IMR-90 (cell line): ENCODE data around the gene STAT4. TPM values are rescaled to one million over a fixed set of nuclear protein-coding genes. Genes with fewer than 3 reads are reported as not detected.

Experiments used
- ATAC-seq: fragments of 200-7000 bp; cut with Tn5 transposase; 2 replicates; pipeline ENCODE4 v1.9.1; 2020; ENCODE audit warnings: low read depth, mild to moderate bottlenecking, moderate library complexity
- BruUV-seq: library from RNA; stranded (reverse); fragments of 400-500 nt; replicated peaks from 2 replicates; lab custom pipeline; 2021; lab: Mats Ljungman, UMichigan
- CTCF ChIA-PET: fragments of 300-600 bp; formaldehyde crosslinking; extraction: SDS; loops from one replicate; lab custom pipeline; 2021; ENCODE audit warnings: antibody characterized with exemption; lab: Yijun Ruan, JAX
- POLR2A ChIA-PET: fragments of 300-600 bp; sonication (Branson Sonifier 250); formaldehyde crosslinking; loops from one replicate; lab custom pipeline; 2022; ENCODE audit warnings: antibody characterized with exemption; ENCODE audit not compliant: unreplicated experiment; lab: Charles Lee
- DNase-seq: peaks from one replicate; pipeline ENCODE4 v3.0.0; 2013
- H2AFZ ChIP-seq: replicated peaks from 2 replicates; pipeline ENCODE3; 2013; ENCODE audit warnings: low read length, mild to moderate bottlenecking; ENCODE audit not compliant: poor library complexity
- H2AK5ac ChIP-seq: 2 replicates; pipeline ENCODE4 v1.6.1; 2013; ENCODE audit warnings: low read depth, low read length, inconsistent platforms
- H2AK9ac ChIP-seq: replicated peaks from 2 replicates; pipeline ENCODE3; 2013; ENCODE audit warnings: mild to moderate bottlenecking, low read depth, low read length, moderate library complexity; ENCODE audit not compliant: poor library complexity
- H2BK120ac ChIP-seq: 2 replicates; pipeline ENCODE4 v1.6.1; 2013; ENCODE audit warnings: low read depth, low read length, inconsistent platforms
- H2BK15ac ChIP-seq: 3 replicates; pipeline ENCODE4 v1.6.1; 2013; ENCODE audit warnings: low read depth, low read length, inconsistent platforms
- H2BK20ac ChIP-seq: 2 replicates; pipeline ENCODE4 v1.6.1; 2013; ENCODE audit warnings: low read depth, mild to moderate bottlenecking, inconsistent platforms, low read length, moderate library complexity
- H2BK5ac ChIP-seq: 2 replicates; pipeline ENCODE4 v1.6.1; 2013; ENCODE audit warnings: mild to moderate bottlenecking, low read depth, low read length, inconsistent platforms; ENCODE audit not compliant: poor library complexity, severe bottlenecking
- H3K14ac ChIP-seq: replicated peaks from 2 replicates; pipeline ENCODE4 v1.6.1; 2013; ENCODE audit warnings: low read depth, low read length, inconsistent platforms
- H3K18ac ChIP-seq: 2 replicates; pipeline ENCODE4 v1.6.1; 2013; ENCODE audit warnings: low read depth, low read length, control low read depth
- H3K23ac ChIP-seq: 2 replicates; pipeline ENCODE4 v1.6.1; 2013; ENCODE audit warnings: low read depth, low read length, inconsistent platforms
- H3K27ac ChIP-seq: 2 replicates; pipeline ENCODE4 v1.5.1; 2013; ENCODE audit warnings: mild to moderate bottlenecking, control low read depth, low read length; ENCODE audit not compliant: insufficient read depth
- H3K27me3 ChIP-seq: 2 replicates; pipeline ENCODE4 v1.6.1; 2013; ENCODE audit warnings: low read length; ENCODE audit not compliant: control insufficient read depth, insufficient read depth
- H3K36me3 ChIP-seq: 2 replicates; pipeline ENCODE4 v1.6.1; 2013; ENCODE audit warnings: low read length, mixed read lengths; ENCODE audit not compliant: control insufficient read depth, insufficient read depth
- H3K4ac ChIP-seq: 2 replicates; pipeline ENCODE4 v1.6.1; 2013; ENCODE audit warnings: low read depth, low read length, inconsistent platforms
- H3K4me1 ChIP-seq: 2 replicates; pipeline ENCODE4 v1.6.1; 2013; ENCODE audit warnings: low read length, mixed read lengths; ENCODE audit not compliant: control insufficient read depth, insufficient read depth
- H3K4me2 ChIP-seq: 2 replicates; pipeline ENCODE4 v1.6.1; 2013; ENCODE audit warnings: low read depth, mild to moderate bottlenecking, control low read depth, low read length, moderate library complexity
- H3K4me3 ChIP-seq: 2 replicates; pipeline ENCODE4 v1.5.1; 2013; ENCODE audit warnings: low read depth, mild to moderate bottlenecking, control low read depth, low read length, moderate library complexity; ENCODE audit not compliant: insufficient read depth
- H3K56ac ChIP-seq: 2 replicates; pipeline ENCODE4 v1.6.1; 2013; ENCODE audit warnings: low read length, inconsistent platforms; ENCODE audit not compliant: insufficient read depth; ENCODE audit errors: extremely low read depth
- H3K79me1 ChIP-seq, 2 experiments: 2 replicates each; pipeline ENCODE4 v1.6.1; 2013; ENCODE audit warnings: low read length in 2 of 2, inconsistent platforms in 1 of 2, low read depth in 1 of 2
- H3K9ac ChIP-seq: 2 replicates; pipeline ENCODE4 v1.6.1; 2013; ENCODE audit warnings: low read depth, low read length, control low read depth
- H3K9me1 ChIP-seq: 2 replicates; pipeline ENCODE4 v1.6.1; 2013; ENCODE audit warnings: low read length, inconsistent platforms; ENCODE audit not compliant: insufficient read depth
- H3K9me3 ChIP-seq: 2 replicates; pipeline ENCODE4 v1.6.1; 2013; ENCODE audit warnings: low read length; ENCODE audit not compliant: control insufficient read depth, insufficient read depth
- H4K20me1 ChIP-seq: 2 replicates; pipeline ENCODE4 v1.6.1; 2013; ENCODE audit warnings: low read length, inconsistent platforms; ENCODE audit not compliant: insufficient read depth
- H4K5ac ChIP-seq: 2 replicates; pipeline ENCODE4 v1.6.1; 2013; ENCODE audit warnings: mild to moderate bottlenecking, low read depth, low read length, control low read depth
- H4K8ac ChIP-seq, 2 experiments: 2 replicates each; pipeline ENCODE4 v1.6.1; 2013; ENCODE audit warnings: low read depth in 2 of 2, low read length in 2 of 2, control low read depth in 1 of 2, inconsistent platforms in 1 of 2
- H4K91ac ChIP-seq: 2 replicates; pipeline ENCODE4 v1.6.1; 2013; ENCODE audit warnings: low read depth, low read length, inconsistent platforms; ENCODE audit not compliant: insufficient read depth
- BHLHE40 ChIP-seq: fragments of 150-350 bp; IDR thresholded peaks from 2 replicates; pipeline ENCODE4 v1.6.1; 2016; ENCODE audit warnings: mild to moderate bottlenecking, low read depth, low read length
- CEBPB ChIP-seq: IDR thresholded peaks from 2 replicates; pipeline ENCODE4 v1.6.1; 2012; ENCODE audit warnings: low read depth, low read length, improper control_type of control experiment
- ELK1 ChIP-seq: fragments of 150-350 bp; IDR thresholded peaks from 2 replicates; pipeline ENCODE4 v1.6.1; 2016; ENCODE audit warnings: low read depth, mild to moderate bottlenecking, low read length, moderate library complexity, borderline replicate concordance
- FOS ChIP-seq: fragments of 150-350 bp; IDR thresholded peaks from 2 replicates; pipeline ENCODE4 v1.6.1; 2016; ENCODE audit warnings: low read depth, low read length
- MAFK ChIP-seq: IDR thresholded peaks from 2 replicates; pipeline ENCODE4 v1.6.1; 2012; ENCODE audit warnings: low read depth, low read length, improper control_type of control experiment
- MAZ ChIP-seq: IDR thresholded peaks from 2 replicates; pipeline ENCODE4 v1.6.1; 2012; ENCODE audit warnings: low read depth, mild to moderate bottlenecking, low read length, improper control_type of control experiment, moderate library complexity, borderline replicate concordance
- MXI1 ChIP-seq: IDR thresholded peaks from 2 replicates; pipeline ENCODE4 v1.6.1; 2012; ENCODE audit warnings: low read depth, mild to moderate bottlenecking, low read length, moderate library complexity, borderline replicate concordance
- POLR2A ChIP-seq: IDR thresholded peaks from 2 replicates; pipeline ENCODE4 v1.6.1; 2012; ENCODE audit warnings: mild to moderate bottlenecking, low read depth, low read length
- RFX5 ChIP-seq: IDR thresholded peaks from 2 replicates; pipeline ENCODE4 v1.8.0; 2012; ENCODE audit warnings: low read depth, mild to moderate bottlenecking, low read length, moderate library complexity
- SMC3 ChIP-seq: fragments of 150-350 bp; IDR thresholded peaks from 2 replicates; pipeline ENCODE4 v1.6.1; 2016; ENCODE audit warnings: low read depth, mild to moderate bottlenecking, antibody characterized with exemption, low read length, moderate library complexity
- USF2 ChIP-seq: fragments of 150-350 bp; IDR thresholded peaks from 2 replicates; pipeline ENCODE4 v1.6.1; 2017; ENCODE audit warnings: mild to moderate bottlenecking, antibody characterized with exemption, low read length, low read depth
- WGBS, 2 experiments: methylation state at CpG; one replicate each; pipeline versions ENCODE4 v1.1.5 to v1.1.7; 2013; ENCODE audit warnings: missing lambda C conversion rate in 2 of 2; ENCODE audit not compliant: insufficient read length in 1 of 2; ENCODE audit errors: extremely low coverage in 2 of 2; 5-methylcytosine and 5-hydroxymethylcytosine counted together
- dilution Hi-C: fragments of 300-500 bp; cut with HindIII; formaldehyde crosslinking; loops from one replicate; pipeline ENCODE4 v1.14.3; 2018; ENCODE audit warnings: low sequenced_read_pairs; ENCODE audit not compliant: unreplicated experiment
- in situ Hi-C: fragments of 300-500 bp; cut with MboI; formaldehyde crosslinking; loops from 3 replicates; pipeline ENCODE4 v1.14.3; 2019; ENCODE audit warnings: low sequenced_read_pairs, inconsistent platforms, mixed read lengths
- intact Hi-C: fragments of 100-400 bp; cut with micrococcal nuclease; formaldehyde crosslinking; loops from 2 replicates; pipeline ENCODE4 v1.10.0; 2022
- polyA plus RNA-seq, 3 experiments: library from polyadenylated mRNA; depleted of rRNA; stranded (reverse); fragments of >200 nt; gene quantifications; 2 replicates each; pipeline ENCODE4 v1.2.3, GENCODE V29; 2012; ENCODE audit warnings: low replicate concordance in 1 of 3
- total RNA-seq: library from RNA; depleted of rRNA; stranded (reverse); fragments of >200 nt; gene quantifications from 2 replicates; pipeline ENCODE4 v1.2.3, GENCODE V29; 2012
- TF ChIP-seq, protein P1 (sequence below): conservative IDR thresholded peaks from 2 replicates; pipeline ENCODE4 v1.5.1; 2012; ENCODE audit warnings: mild to moderate bottlenecking, low read depth, low read length, improper control_type of control experiment

Gene STAT4
- total and polyA plus RNA-seq, 2 of the 4 experiments (the other 2 are of a cell fraction): 0.36 to 0.48 TPM

- Histone ChIP-seq H3K18ac (no peak overlapping the region), H3K9me1 (peaks cover 2% of the 10 kb centered on the region; the same call in 1 of the 2 replicates), H3K27me3 (no peaks in the 10 kb centered on the region), H3K4ac (no peak overlapping the region), H2AFZ (no peak overlapping the region), H3K14ac (no peak overlapping the region), H3K36me3 (peaks cover 60% of the 10 kb centered on the region), H3K9ac (no peak overlapping the region), H4K8ac (no peak overlapping the region), H4K20me1 (0 out of 2 replicates have a peak, but pooled peaks cover 4% of the 10 kb centered on the region), H2BK120ac (no peak overlapping the region), H2BK5ac (no peak overlapping the region), H2AK9ac (no peak overlapping the region), H2BK15ac (no peak overlapping the region), H3K4me1 (no peaks in the 10 kb centered on the region), H2BK20ac (no peak overlapping the region), H3K79me1 (peaks cover 6 to 21% of the 10 kb centered on the region in 2 experiments; a peak in 3 of 4 replicates), H3K9me3 (no peaks in the 10 kb centered on the region), H4K91ac (no peak overlapping the region), H4K5ac (no peak overlapping the region), H2AK5ac (no peak overlapping the region), H3K4me2 (no peak overlapping the region), H3K23ac (no peak overlapping the region), H3K4me3 (no peak overlapping the region), H3K27ac (no peak overlapping the region), H3K56ac (no peak overlapping the region)
- WGBS, 2 experiments: 75% methylated on average over 2 of the region's 7 CpGs; no CpG with 5 or more reads in 1 of the 2 experiments
- in situ Hi-C loops: no loop called here
- CTCF ChIA-PET: no interaction called here
- intact Hi-C loops: no loop called here
- DNase-seq: no peak
- dilution Hi-C loops: no loop called here
- BruUV-seq: no TSS peak
- TF ChIP-seq POLR2A (no peak), MAFK (no peak), MXI1 (no peak), FOS (no peak), MAZ (no peak), SMC3 (no peak), CEBPB (no peak), BHLHE40 (no peak), ELK1 (no peak), USF2 (no peak), RFX5 (no peak)
- TF ChIP-seq, protein P1, sequence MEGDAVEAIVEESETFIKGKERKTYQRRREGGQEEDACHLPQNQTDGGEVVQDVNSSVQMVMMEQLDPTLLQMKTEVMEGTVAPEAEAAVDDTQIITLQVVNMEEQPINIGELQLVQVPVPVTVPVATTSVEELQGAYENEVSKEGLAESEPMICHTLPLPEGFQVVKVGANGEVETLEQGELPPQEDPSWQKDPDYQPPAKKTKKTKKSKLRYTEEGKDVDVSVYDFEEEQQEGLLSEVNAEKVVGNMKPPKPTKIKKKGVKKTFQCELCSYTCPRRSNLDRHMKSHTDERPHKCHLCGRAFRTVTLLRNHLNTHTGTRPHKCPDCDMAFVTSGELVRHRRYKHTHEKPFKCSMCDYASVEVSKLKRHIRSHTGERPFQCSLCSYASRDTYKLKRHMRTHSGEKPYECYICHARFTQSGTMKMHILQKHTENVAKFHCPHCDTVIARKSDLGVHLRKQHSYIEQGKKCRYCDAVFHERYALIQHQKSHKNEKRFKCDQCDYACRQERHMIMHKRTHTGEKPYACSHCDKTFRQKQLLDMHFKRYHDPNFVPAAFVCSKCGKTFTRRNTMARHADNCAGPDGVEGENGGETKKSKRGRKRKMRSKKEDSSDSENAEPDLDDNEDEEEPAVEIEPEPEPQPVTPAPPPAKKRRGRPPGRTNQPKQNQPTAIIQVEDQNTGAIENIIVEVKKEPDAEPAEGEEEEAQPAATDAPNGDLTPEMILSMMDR: no peak
- POLR2A ChIA-PET: no interaction called here
- no peak for ATAC-seq
These were observed 151.7 kb downstream of the STAT4 start for GRCh38 chr2:190999058-190999457.
